ENCODE measurements around the gene PADI3. TPM values are rescaled to one million over a fixed set of nuclear protein-coding genes. Genes with fewer than 3 reads are reported as not detected.

The PADI3 gene
- total and polyA plus RNA-seq, 2 of the 8 experiments (the other 6 are each of a cell fraction or from before 2014, with no cell fraction given), result 0.37 to 0.94 TPM

DNA sequence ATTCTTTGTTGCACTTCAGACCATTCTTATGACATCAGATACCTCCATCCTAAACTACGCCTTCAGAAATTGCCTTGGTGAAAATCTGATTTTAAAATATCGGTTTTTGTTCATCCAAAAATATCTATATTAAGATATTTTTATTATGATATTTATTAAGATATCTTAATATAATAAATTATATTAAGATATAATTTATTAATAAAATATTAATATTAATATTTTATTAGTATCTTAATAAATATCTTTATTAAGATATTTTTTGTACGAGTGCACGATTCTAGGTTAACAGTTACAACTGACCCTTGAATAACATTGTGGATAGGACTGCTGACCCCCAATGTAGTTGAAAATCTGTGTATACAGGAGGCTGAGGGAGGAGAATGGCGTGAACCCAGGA, 80.0 kb downstream of the PADI3 start:
- Histone ChIP-seq H3K4me3 (ENCODE audit: extremely low read depth in 1 of 4, insufficient read depth in 2 of 4, low read depth in 3 of 4, low read length in 4 of 4) (no peak overlapping the region), H2BK15ac (ENCODE audit: low read length) (no peak overlapping the region), H2BK12ac (ENCODE audit: low read depth, low read length) (no peak overlapping the region), H4K91ac (replicated peaks; ENCODE audit: insufficient read length, low read length) (no peak overlapping the region), H3K4ac (replicated peaks; ENCODE audit: insufficient read length, low read depth, low read length) (no peak overlapping the region), H2BK120ac (replicated peaks; ENCODE audit: low read depth, low read length) (no peak overlapping the region), H3K79me1 (ENCODE audit: low read depth, low read length) (no peaks in the 10 kb centered on the region), H4K8ac (ENCODE audit: extremely low read depth, insufficient read depth, low read length) (no peak overlapping the region), H3K27ac (ENCODE audit: low read depth, low read length) (no peak overlapping the region), H2BK20ac (ENCODE audit: low read length) (no peak overlapping the region), H4K20me1 (replicated peaks in 1 of 2; ENCODE audit: control insufficient read depth in 1 of 2, insufficient read depth in 2 of 2, low read length in 2 of 2) (no peaks in the 10 kb centered on the region), H3K4me1 (replicated peaks in 1 of 4; ENCODE audit: control insufficient read depth in 3 of 4, insufficient read depth in 4 of 4, low read length in 3 of 4) (no peaks in the 10 kb centered on the region), H2AK5ac (ENCODE audit: low read depth, low read length) (no peak overlapping the region), H3K23me2 (ENCODE audit: low read depth, low read length) (no peaks in the 10 kb centered on the region), H2AFZ (ENCODE audit: low read length) (no peak overlapping the region), H2BK5ac (ENCODE audit: low read depth, low read length) (no peak overlapping the region), H3K56ac (replicated peaks; ENCODE audit: insufficient read length, low read depth, low read length) (no peak overlapping the region), H3K9me3 (ENCODE audit: insufficient read depth in 2 of 2, low read depth in 1 of 2, low read length in 1 of 2) (no peaks in the 10 kb centered on the region), H3K9ac (replicated peaks in 1 of 4; ENCODE audit: extremely low read depth in 1 of 4, low read depth in 3 of 4, low read length in 3 of 4) (no peak overlapping the region), H4K5ac (ENCODE audit: insufficient read length, low read depth, low read length) (no peak overlapping the region), H3K14ac (ENCODE audit: insufficient read length) (no peak overlapping the region), H3K36me3 (ENCODE audit: control insufficient read depth in 2 of 4, insufficient read depth in 4 of 4, low read length in 3 of 4) (no peaks in the 10 kb centered on the region), H3K27me3 (replicated peaks in 1 of 4; ENCODE audit: control insufficient read depth in 3 of 4, extremely low read depth in 1 of 4, insufficient read depth in 3 of 4, low read length in 3 of 4) (no peaks in the 10 kb centered on the region; a peak in 3 of 7 replicates), H3K4me2 (ENCODE audit: insufficient read depth in 1 of 2, low read depth in 2 of 2, low read length in 2 of 2) (no peak overlapping the region), H3K79me2 (ENCODE audit: control insufficient read depth in 1 of 2, insufficient read depth in 2 of 2, low read length in 2 of 2) (no peaks in the 10 kb centered on the region), H3K18ac (ENCODE audit: extremely low read depth, low read length) (no peak overlapping the region), H3K23ac (ENCODE audit: insufficient read length) (no peak overlapping the region)
- POLR2A ChIA-PET (ENCODE audit: partially characterized antibody), result no interaction called here
- DNase-seq (ENCODE audit: low read depth in 1 of 2, low spot score in 2 of 2) (no peak), FAIRE-seq (no peak)
- WGBS, 2 experiments (ENCODE audit: extremely low coverage in 1 of 2, insufficient coverage in 1 of 2, insufficient read length in 1 of 2, insufficient replicate concordance in 2 of 2, low coverage in 1 of 2, low lambda C conversion rate in 2 of 2, missing lambda C conversion rate in 1 of 2), result 77% methylated on average over 5 of the region's 5 CpGs; no CpG with 5 or more reads in 1 of the 2 experiments
- CTCF ChIA-PET (ENCODE audit: partially characterized antibody), result interaction anchor here (0.7 kb wide), 2 partner anchors 28 to 44 kb away, joined by 3 to 4 read pairs; partner anchors contain the start of gene PADI6
- no peak for TF ChIP-seq RBBP5 (IDR thresholded peaks at IDR 0.05; ENCODE audit: borderline replicate concordance, low read depth, low read length)
- TF ChIP-seq POLR2AphosphoS5 (IDR thresholded peaks at IDR 0.05; ENCODE audit: low read depth, low read length), result no peak
- TF ChIP-seq, protein P1, sequence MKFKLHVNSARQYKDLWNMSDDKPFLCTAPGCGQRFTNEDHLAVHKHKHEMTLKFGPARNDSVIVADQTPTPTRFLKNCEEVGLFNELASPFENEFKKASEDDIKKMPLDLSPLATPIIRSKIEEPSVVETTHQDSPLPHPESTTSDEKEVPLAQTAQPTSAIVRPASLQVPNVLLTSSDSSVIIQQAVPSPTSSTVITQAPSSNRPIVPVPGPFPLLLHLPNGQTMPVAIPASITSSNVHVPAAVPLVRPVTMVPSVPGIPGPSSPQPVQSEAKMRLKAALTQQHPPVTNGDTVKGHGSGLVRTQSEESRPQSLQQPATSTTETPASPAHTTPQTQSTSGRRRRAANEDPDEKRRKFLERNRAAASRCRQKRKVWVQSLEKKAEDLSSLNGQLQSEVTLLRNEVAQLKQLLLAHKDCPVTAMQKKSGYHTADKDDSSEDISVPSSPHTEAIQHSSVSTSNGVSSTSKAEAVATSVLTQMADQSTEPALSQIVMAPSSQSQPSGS (IDR thresholded peaks at IDR 0.05; ENCODE audit: low read length), result no peak
- TF ChIP-seq EP300 (IDR thresholded peaks at IDR 0.05; ENCODE audit: borderline replicate concordance in 1 of 2, low read depth in 2 of 2, low read length in 2 of 2), result no peak
- TF ChIP-seq ZNF274 (IDR thresholded peaks at IDR 0.05; ENCODE audit: borderline replicate concordance, extremely low read depth, low read length), result no peak
- TF ChIP-seq, protein P2, sequence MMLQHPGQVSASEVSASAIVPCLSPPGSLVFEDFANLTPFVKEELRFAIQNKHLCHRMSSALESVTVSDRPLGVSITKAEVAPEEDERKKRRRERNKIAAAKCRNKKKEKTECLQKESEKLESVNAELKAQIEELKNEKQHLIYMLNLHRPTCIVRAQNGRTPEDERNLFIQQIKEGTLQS (IDR thresholded peaks at IDR 0.05; ENCODE audit: insufficient read depth, low read depth, low read length), result no peak
- no peak for TF ChIP-seq RFX5 (IDR thresholded peaks at IDR 0.05; ENCODE audit: borderline replicate concordance, low read depth, low read length)
- no peak for TF ChIP-seq SIN3A (conservative IDR thresholded peaks at IDR 0.05 in 1 of 2, IDR thresholded peaks at IDR 0.05 in 1 of 2; ENCODE audit: low read depth in 1 of 2, low read length in 2 of 2)
- no peak for TF ChIP-seq POLR2A (IDR thresholded peaks at IDR 0.05; ENCODE audit: control extremely low read depth in 1 of 2, low read depth in 2 of 2, low read length in 2 of 2)
- no peak for TF ChIP-seq CHD1 (IDR thresholded peaks at IDR 0.05; ENCODE audit: low read depth, low read length)
- TF ChIP-seq KDM4A (IDR thresholded peaks at IDR 0.05; ENCODE audit: low read depth, low read length, severe bottlenecking), result no peak
- TF ChIP-seq ASH2L (IDR thresholded peaks at IDR 0.05; ENCODE audit: low read length), result no peak

All from H1 (cell line).